ELF-1 (cell line): Measurements from ENCODE around the gene CAMSAP1.
"Not testable (repeated sequence)": the region's sequence is repeated elsewhere in the genome, so short reads cannot be mapped to it uniquely, and the experiment has no call there.

Experiments
- DNase-seq: peaks from one replicate; pipeline ENCODE4 v3.0.0-alpha.2; 2016; ENCODE audit warnings: low read depth, low spot score

Gene CAMSAP1, protein sequence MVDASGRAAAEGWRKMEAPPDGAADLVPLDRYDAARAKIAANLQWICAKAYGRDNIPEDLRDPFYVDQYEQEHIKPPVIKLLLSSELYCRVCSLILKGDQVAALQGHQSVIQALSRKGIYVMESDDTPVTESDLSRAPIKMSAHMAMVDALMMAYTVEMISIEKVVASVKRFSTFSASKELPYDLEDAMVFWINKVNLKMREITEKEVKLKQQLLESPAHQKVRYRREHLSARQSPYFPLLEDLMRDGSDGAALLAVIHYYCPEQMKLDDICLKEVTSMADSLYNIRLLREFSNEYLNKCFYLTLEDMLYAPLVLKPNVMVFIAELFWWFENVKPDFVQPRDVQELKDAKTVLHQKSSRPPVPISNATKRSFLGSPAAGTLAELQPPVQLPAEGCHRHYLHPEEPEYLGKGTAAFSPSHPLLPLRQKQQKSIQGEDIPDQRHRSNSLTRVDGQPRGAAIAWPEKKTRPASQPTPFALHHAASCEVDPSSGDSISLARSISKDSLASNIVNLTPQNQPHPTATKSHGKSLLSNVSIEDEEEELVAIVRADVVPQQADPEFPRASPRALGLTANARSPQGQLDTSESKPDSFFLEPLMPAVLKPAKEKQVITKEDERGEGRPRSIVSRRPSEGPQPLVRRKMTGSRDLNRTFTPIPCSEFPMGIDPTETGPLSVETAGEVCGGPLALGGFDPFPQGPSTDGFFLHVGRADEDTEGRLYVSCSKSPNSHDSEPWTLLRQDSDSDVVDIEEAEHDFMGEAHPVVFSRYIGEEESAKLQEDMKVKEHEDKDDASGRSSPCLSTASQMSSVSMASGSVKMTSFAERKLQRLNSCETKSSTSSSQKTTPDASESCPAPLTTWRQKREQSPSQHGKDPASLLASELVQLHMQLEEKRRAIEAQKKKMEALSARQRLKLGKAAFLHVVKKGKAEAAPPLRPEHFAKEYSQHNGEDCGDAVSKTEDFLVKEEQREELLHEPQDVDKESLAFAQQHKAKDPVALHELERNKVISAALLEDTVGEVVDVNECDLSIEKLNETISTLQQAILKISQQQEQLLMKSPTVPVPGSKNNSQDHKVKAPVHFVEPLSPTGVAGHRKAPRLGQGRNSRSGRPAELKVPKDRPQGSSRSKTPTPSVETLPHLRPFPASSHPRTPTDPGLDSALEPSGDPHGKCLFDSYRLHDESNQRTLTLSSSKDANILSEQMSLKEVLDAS (N-terminal part only)

DNA sequence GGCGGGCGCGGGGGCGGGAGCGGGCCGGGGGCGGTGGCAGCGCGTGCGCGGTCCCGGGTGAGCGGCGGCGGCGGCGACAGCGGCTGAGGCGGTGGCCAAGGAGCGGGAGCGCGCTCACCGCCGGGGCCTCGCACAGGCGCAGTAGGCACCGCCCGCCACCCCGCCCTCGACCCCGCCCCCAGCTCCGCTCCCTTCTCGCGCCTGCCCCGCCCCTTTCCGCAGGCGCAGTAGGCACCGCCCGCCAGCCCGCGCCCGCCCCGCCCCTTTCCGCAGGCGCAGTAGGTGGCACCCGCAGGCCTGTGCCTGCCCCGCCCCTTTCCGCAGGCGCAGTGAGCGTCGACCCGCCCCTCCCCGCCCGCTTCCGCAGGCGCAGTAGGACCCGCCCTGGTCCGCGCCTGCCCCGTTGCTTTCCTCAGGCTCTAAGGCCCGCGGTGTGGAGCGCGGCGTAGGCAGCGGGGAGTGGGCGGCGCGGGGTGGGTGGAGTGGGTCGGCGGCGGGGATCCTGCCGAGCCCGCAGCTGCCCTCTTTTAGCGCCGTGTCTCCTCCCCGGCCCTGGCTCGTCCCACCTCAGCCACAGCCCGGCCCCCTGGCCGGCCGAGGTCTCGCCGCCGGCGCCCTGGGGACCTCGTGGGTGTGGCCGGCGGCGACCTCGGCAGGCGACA, at the start of gene CAMSAP1:
TSS of gene CAMSAP1 (minus strand) at position 116 of the 662 bp plus-strand sequence. CDS start 387 bp downstream, outside the sequence.
- DNase-seq = peak; percentile 84

DNA sequence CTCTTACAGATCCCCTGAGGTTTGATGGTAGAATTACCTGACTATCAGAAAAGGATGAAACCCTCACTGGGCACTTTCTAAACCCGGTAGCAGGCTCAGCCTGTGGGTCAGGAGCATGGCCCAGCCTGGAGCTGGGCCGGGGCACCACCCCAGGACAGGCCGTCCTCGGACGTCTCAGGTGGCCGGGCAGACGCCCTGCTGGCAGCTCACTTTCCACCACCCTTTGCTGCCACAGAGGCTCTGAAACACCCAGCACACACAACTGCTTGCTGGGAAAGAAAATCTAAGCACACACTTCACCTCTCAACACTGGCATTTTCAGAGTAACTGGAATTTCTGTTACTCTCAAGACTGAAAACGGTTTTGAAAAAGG, 49.4 kb upstream of the CAMSAP1 start:
- DNase-seq = no peak

DNA sequence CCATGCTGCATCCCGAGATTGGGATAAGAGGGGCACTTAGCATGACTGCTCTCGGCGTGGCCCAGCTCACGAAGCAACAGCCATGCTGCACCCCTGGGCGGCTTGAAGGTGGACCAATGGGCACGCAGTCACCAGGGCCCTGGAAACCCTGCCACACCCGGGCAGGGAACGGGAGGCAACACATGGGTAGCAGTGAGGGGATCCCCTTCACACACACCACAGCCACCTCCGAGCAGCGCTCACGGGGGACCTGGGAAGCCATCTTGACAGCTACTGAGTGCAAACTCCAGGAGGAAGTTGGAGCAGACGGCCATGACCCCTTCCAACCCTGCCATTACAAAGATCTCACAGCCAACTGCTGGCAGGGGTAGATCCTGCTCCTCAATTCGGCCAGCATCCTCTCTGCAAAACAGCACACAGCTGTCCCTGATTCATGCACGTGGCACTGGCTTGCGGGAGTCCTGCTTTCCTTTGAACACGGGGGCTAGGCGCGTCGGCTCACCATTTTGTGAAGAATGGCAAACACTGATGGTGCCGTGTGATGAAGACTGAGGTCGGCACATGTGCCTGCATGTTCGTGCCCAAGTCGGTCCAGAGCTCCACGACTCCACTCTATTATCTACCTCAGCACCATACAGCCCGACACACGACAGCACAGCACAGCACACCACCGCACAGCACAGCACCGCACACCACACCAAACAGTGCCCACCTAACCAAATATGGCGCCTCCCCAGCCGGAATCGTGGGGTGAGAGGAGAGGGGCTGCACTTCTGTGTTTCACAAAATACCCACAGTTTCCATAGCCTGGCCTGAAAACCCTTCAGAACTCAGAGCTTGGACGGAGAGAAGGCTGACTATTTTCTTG, 48.8 kb upstream of the CAMSAP1 start:
- DNase-seq = no peak

DNA sequence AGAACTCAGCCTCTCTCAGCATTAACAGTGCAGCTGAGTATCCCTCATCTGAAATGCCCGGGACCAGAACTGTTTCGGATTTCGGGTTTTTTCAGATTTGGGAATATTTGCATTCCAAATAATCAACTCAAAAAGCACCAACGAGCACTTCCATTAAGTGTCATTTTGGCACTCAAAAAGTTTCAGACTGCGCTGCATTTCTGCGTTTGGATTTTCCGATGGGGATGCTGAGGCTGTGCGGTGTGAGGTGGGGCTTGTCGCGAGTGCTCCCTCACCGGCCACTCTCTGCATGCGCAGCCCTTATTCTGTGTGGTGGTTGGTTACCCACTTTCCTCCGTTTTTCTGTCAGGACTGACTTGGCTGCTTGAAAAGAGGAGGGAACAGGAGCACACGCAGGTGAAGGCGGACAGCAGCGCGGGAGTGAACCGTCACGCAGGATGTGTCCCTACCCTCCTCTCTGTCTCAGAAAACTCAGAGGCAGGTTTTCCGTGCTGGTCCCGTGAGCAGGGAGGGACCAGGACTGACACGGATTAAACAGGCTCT, 45.4 kb upstream of the CAMSAP1 start:
- DNase-seq = no peak

DNA sequence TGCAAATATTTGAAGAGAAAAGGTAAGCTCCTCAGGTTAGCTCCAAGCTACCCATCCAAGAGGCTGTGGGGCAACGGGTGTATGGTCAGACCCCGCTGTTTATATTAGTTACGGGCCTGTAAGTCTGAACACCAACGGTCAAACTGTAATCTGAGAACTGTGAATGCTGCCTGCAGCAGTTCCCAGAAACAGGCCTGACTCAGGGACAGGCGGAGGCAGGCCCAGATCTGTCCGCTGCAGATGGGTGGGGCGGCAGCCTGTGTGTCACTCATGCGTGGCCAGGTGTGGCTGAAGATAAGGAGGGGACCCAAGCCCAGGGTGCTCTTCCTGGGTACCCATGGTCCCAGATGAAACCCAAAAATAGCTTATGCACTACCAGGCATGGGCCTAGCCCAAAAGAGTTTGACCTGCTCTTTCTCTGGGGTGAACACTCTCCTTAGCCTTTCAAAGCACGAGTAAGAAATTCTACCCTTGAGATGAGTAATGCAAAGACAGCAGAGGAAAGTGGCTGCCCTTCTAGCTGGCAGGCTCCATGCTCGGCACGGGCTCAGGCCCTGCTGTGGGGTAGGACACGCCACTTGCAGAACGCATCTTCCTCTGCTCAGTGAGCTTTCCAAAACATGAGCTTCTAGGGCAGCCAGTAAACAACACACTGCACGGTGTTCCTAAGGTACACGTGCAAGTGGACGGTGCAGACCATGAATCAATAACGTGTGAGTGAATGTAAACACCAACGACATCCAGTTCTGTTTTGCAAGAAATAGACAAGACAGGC, 44.7 kb upstream of the CAMSAP1 start:
- DNase-seq = peak; percentile 72

DNA sequence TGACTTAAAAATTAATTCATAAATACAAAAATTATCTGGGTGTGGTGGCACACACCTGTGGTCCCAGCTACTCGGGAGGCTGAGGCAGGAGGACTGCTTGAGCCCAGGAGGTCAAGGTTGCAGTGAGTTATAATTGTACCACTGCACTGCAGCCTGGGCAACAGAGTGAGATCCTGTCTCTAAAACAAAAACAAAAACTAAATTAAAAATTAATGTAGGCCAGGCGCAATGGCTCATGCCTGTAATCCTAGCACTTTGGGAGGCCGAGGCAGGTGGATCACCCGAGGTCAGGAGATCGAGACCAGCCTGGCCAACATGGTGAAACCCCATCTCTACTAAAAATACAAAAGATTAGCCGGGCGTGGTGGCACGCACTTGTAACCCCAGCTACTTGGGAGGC, 44.0 kb upstream of the CAMSAP1 start:
- not testable (repeated sequence) for DNase-seq

DNA sequence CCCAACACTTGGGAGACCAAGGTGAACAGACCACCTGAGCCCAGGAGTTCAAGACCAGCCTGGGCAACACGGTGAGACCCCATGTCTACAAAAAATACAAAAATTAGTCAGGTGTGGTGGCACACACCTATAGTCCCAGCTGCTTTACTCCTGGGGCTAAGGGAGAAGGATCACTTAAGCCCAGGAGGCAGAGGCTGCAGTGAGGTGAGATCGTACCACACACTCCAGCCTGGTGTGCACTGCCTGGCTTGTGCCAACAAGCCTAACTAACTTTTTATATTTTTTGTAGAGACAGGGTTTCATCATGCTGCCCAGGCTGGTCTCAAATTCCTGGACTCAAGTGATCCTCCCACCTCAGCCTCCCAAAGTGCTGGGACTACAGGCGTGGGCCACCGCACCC, 43.5 kb upstream of the CAMSAP1 start:
- not testable (repeated sequence) for DNase-seq

DNA sequence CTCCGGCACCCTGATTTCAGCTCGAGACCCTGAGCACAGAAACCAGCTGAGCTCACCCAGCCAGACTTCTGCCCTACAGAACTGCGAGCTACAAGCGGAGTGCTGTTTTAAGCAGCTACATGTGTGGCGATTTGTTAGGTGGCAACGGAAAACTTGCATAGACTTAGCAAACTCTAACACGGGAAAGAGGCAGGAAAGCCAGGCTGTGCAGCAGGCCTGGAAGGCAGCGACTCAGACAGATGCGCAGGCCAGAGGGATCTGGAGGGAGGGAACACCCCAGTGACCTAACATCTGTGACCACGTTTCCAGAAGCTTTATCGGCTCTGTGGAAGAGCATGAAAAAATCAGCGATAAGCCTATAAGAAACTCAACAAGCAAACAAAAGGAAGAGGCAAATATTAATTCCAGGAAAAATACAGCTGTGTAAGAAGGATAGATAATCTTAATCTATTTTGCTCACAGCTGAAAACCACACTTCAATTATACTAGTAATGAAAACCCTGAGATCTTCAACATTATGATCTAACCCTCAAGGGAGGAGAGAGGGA, 42.9 kb upstream of the CAMSAP1 start:
- DNase-seq = no peak

DNA sequence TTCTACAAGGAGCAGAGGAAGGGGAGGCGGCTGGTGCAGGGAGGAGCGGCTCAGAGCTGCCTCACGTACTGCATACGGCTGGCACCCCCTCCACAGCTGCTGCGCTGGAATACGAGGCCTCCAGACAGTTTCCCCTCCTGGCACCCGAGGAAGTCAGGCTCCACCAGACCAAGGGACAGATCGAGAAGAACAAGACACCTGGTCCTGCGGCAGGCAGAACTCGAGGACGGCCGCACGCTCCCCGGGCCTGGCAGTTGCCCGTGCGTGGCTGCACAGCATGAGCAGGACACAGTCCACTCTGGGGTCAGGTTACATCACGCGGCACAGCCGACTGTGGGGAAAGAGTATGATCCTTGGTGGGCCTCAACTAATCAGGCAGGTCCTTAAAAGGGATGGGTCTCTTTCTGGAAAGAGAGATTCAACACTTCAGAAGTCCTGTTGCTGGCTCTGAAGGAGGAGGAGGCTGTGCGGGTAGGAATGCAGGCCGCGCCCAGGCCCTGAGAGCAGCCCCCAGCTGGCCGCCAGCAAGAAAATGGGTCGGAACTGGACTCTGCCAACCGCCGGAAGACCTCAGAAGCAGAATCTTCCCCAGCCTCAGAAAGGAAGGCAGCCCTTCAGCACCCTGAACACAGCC, 42.3 kb upstream of the CAMSAP1 start:
- no peak for DNase-seq

DNA sequence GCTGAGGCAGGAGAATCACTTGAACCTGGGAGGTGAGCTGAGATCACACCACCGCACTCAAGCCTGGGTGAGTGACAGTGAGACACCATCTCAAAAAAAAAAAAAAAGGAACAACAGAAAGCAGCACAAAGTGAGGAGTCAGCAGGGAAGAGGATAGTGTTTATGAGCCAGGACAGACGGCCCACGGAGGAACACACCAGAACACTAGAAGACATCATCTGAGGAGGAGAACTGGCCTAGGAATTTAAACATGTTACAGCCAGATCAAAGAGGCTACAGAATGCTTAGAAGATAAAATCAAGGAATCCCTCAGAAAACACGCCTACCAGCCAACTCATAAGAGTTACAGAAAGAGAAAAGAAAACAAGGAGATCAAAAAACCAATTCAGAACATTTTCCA, 41.6 kb upstream of the CAMSAP1 start:
- no peak for DNase-seq

DNA sequence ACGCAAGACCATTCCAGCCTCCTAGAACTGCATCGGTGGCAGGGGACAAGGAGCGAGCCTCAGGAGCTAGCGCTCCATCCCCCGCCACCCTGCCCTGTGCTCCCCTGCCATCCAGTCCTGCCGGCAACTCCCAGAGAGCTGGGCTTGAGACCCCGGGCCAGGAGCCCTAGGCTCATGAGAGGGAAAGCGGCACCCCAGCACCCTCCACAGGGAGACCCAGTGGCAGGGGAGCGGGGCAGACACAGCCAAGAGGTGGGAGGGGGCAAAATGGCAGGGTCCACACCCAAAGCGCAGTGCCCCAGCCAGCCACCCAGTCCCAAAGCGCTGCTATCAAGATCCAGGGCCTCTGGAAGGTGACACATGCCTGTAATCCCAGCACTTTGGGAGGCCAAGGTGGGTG, 41.1 kb upstream of the CAMSAP1 start:
- DNase-seq = no peak

DNA sequence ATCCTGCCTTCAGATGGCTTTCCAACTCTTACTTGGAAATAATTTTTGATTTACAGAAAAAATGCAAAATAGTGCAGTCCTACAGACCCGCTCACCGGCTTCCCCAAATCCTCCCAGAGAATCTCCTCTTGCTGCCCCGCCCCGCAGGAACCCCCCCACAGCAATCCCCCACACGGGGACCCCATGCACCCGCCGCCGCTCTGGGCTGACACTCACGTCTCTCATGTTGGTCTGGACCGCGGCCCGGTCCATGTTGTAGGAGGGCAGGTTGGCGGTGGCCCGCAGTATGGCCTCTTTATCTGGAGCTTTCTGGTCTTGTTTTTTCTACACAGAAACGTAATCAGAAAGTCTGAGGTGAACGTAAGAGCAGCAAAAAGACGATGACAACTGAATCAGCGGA, 40.2 kb upstream of the CAMSAP1 start:
- DNase-seq = no peak

DNA sequence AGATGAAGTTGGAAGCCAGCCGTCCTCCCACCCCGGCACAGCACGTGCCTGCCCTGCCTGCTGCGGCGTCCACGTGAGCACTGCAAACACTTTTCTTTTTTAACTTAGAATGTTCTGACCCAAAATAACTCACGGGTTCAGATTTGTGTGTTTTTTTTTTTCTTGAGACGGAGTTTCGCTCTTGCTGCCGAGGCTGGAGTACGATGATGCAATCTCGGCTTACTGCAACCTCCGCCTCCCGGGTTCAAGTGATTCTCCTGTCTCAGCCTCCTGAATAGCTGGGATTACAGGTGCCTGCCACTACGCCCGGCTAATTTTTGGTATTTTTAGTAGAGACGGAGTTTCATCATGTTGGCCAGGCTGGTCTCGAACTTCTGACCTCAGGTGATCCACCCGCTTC, 39.8 kb upstream of the CAMSAP1 start:
- DNase-seq = not testable (repeated sequence)

DNA sequence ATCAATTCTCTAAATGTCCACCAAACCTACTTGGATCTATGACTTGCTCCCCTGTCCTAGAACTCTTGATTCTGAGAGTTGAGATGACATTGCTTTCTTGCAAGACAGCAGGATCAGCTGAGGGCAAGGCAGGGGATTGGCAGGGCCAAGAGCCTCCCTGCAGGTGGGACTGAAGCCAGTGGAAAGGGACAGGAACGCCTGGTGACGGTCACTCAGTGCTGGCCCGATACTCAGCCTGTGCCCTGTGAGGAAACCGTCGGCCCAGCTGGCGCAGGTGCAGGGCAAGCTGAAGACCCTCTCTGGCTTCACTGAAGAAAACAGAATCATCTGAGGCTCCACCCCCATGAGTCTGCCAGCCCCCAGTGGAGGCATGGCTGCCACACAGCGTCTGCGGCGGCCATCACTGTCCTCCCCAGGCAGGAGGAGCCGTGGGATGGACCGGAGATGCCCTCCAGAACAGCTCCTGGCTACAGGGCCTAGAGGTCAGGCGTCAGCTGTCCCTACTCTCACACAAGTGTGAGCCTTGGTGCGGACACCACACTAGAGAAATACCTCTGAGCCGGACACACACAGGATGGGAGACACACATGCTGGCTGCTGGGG, 39.1 kb upstream of the CAMSAP1 start:
- no peak for DNase-seq

DNA sequence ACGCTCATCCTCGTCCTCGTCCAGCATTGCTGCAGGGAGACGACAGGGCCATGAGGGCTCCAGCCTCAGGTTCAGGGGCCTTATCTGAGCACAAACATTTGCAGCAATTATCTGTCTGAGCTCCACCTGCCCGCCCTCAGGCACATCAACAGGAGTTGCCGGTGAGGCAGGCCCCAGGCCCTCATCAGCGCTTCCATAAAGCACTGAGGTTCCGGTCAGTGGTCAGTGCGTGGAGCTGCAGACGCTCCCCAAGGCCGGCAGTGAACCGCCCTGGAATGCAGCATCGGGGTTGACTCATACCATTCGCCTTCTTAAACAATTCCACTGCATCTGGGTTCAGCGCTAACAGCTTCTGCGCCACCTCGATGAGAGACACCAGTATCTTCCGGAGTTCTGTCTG, 38.6 kb upstream of the CAMSAP1 start:
- peak; percentile 80 for DNase-seq

DNA sequence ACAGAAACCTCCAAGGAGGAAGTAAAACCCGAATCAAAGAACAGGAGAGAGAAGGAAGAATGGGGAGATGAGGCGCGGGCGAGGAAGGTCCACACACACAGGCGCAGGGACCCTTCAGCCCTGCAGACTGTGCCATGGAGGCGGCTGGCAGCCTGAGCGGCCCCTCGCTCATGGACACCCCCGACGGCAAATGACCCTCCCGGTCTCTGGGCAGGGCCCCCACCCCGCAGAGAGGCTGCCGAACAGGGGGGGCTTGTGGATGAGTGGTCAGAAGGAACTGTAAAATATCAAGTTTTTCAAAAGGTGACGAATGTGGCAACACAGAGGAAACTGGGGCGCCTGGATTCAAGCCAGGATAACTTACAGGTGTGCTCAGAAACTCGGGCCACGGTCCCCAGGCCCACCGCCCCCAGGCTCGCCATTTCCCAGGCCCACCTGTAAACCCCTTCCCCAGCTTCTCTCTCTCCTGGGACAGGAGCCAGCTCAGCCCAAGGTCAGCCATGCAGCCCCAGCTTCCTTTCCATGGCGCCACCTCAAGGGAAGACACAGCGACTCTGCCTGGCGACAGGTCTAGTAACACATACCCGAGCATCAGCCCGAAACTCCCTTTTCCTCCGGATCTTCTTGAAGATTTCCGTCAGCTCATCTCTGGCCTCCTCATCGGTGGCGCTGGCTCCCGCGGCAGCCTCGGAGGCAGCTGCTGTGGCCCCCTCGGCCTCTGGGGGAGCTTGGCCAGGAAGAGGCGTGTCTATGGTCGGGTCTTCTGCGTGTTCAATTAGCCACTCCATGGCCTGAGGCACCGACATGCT, 37.3 kb upstream of the CAMSAP1 start:
- DNase-seq = no peak

DNA sequence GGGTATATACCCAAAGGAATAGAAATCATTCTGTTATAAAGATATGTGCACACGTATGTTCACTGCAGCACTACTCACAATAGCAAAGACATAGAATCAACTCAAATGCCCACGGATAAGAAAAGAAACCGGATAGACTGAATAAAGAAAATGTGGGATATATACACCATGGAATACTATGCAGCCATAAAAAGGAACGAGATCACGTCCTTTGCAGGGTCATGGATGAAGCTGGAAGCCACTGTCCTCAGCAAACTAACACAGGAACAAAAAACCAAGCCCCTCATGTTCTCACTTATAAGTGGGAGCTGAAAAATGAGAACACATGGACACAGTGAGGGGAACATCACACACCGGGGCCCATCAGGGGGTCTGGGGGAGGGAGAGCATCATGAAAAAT, 36.3 kb upstream of the CAMSAP1 start:
- not testable (repeated sequence) for DNase-seq
